ENCODE results near the gene HDAC3. TPM values are rescaled to one million over a fixed set of nuclear protein-coding genes. Genes with fewer than 3 reads are reported as not detected.

HDAC3 gene
- polyA plus RNA-seq, 1 of the 3 experiments (the other 2 are of a cell fraction), result 104 TPM

- no peak for TF ChIP-seq USF2 (IDR thresholded peaks at IDR 0.05; ENCODE audit: borderline replicate concordance, low read depth, low read length)
- TF ChIP-seq GATA2 (CRISPR knock-in tag; IDR thresholded peaks at IDR 0.05), result no peak
Observed at GRCh38 chr5:141646026-141646425, 9.4 kb upstream of the HDAC3 start (continued).

- Histone ChIP-seq H3K27me3 (ENCODE audit: insufficient read depth) (no peaks in the 10 kb centered on the region), H3K9ac (no peak overlapping the region), H3K4me3 (ENCODE audit: low read depth in 2 of 2, low read length in 1 of 2) (no peak overlapping the region), H3F3A (replicated peaks; ENCODE audit: insufficient read depth) (peaks cover 12% of the 10 kb centered on the region), H3K9me2 (no peaks in the 10 kb centered on the region), H3K4me2 (no peak overlapping the region), H3K4me1 (ENCODE audit: control insufficient read depth in 1 of 2, insufficient read depth in 2 of 2, low read depth in 1 of 2, low read length in 1 of 2) (peaks cover 0 to 15% of the 10 kb centered on the region in 2 experiments; a peak in 1 of 4 replicates), H4K20me1 (ENCODE audit: insufficient read depth) (peaks cover 6% of the 10 kb centered on the region; the same call in 1 of the 2 replicates), H3K79me2 (ENCODE audit: insufficient read depth) (no peaks in the 10 kb centered on the region; the same call in 1 of the 2 replicates), H3K27ac (ENCODE audit: low read depth in 2 of 2, low read length in 1 of 2) (no peak overlapping the region), H2AFZ (ENCODE audit: low read depth) (no peak overlapping the region), H3K9me3 (no peaks in the 10 kb centered on the region), H3K36me3 (replicated peaks in 1 of 2; ENCODE audit: control insufficient read depth in 1 of 2, insufficient read depth in 2 of 2, low read length in 1 of 2) (peaks cover 12 to 40% of the 10 kb centered on the region in 2 experiments)
- 100% methylated on average over 2 of the region's 2 CpGs for WGBS (ENCODE audit: low lambda C conversion rate)
- TF ChIP-seq CTCF (IDR thresholded peaks at IDR 0.05) (peak; percentile 43), GABPA (IDR thresholded peaks at IDR 0.05; ENCODE audit: low read depth) (no peak), REST (IDR thresholded peaks at IDR 0.05; ENCODE audit: low read depth, low read length) (0 out of 2 replicates have a peak, but pooled peaks have one; percentile 18), SMC3 (IDR thresholded peaks at IDR 0.05; ENCODE audit: low read depth, low read length) (0 out of 2 replicates have a peak, but pooled peaks have one; percentile 4)
- ChIA-PET CTCF (interaction anchor here (0.9 to 19.7 kb wide), 9 partner anchors 9 to 319 kb away, joined by 3 to 207 read pairs (median 6); partner anchors contain the start of genes DIAPH1 and FCHSD1), POLR2A (interaction anchor here (1.4 kb wide), 1 partner anchor 9 kb away, joined by 4 read pairs; the partner anchor contains the start of gene FCHSD1)
- DNase-seq, result no peak
Observed at GRCh38 chr5:141641634-141642267, 5.1 kb upstream of the HDAC3 start.
